ENCODE results near the gene TAS1R1.

Gene TAS1R1

GRCh38 chr1:6554907-6555778, at the start of gene TAS1R1:
TSS of gene TAS1R1 (plus strand) at chr1:6555307. CDS start at chr1:6555374, 67 bp downstream.
- FAIRE-seq: no peak

- no peak for FAIRE-seq
Measured at GRCh38 chr1:6505367-6506209, 49.5 kb upstream of the TAS1R1 start.

GRCh38 chr1:6506210-6507036, 48.7 kb upstream of the TAS1R1 start:
- FAIRE-seq: no peak

- no peak for FAIRE-seq
Measured at GRCh38 chr1:6507037-6507428, 48.1 kb upstream of the TAS1R1 start.

- FAIRE-seq: no peak
Measured at GRCh38 chr1:6507461-6507911, 47.6 kb upstream of the TAS1R1 start.

GRCh38 chr1:6508154-6508815, 46.8 kb upstream of the TAS1R1 start:
- no peak for FAIRE-seq

- no peak for FAIRE-seq
Measured at GRCh38 chr1:6508816-6509189, 46.3 kb upstream of the TAS1R1 start.

- no peak for FAIRE-seq
Measured at GRCh38 chr1:6509220-6509918, 45.7 kb upstream of the TAS1R1 start.

- no peak for FAIRE-seq
Measured at GRCh38 chr1:6509919-6510291, 45.2 kb upstream of the TAS1R1 start.

- no peak for FAIRE-seq
Measured at GRCh38 chr1:6510493-6510892, 44.6 kb upstream of the TAS1R1 start.

- FAIRE-seq: no peak
Measured at GRCh38 chr1:6511056-6511455, 44.1 kb upstream of the TAS1R1 start.

- no peak for FAIRE-seq
Measured at GRCh38 chr1:6511561-6512244, 43.4 kb upstream of the TAS1R1 start.

- no peak for FAIRE-seq
Measured at GRCh38 chr1:6512245-6512907, 42.7 kb upstream of the TAS1R1 start.

GRCh38 chr1:6512908-6513280, 42.2 kb upstream of the TAS1R1 start:
- no peak for FAIRE-seq

GRCh38 chr1:6513320-6513801, 41.7 kb upstream of the TAS1R1 start:
- FAIRE-seq: no peak

- no peak for FAIRE-seq
Measured at GRCh38 chr1:6515771-6516170, 39.3 kb upstream of the TAS1R1 start.

GRCh38 chr1:6517435-6517851, 37.7 kb upstream of the TAS1R1 start:
- FAIRE-seq: no peak

- no peak for FAIRE-seq
Measured at GRCh38 chr1:6519491-6519934, 35.6 kb upstream of the TAS1R1 start.

- no peak for FAIRE-seq
Measured at GRCh38 chr1:6519935-6520671, 35.0 kb upstream of the TAS1R1 start.

GRCh38 chr1:6521536-6521935, 33.6 kb upstream of the TAS1R1 start:
- no peak for FAIRE-seq

Data from colon (tissue), 2 donors.